SK-N-SH (cell line): ENCODE results near the gene RRP8. TPM values are rescaled to one million over a fixed set of nuclear protein-coding genes. Genes with fewer than 3 reads are reported as not detected.
A peak's percentile ranks its signal among the peaks of the same experiment; 100 is the strongest.

ENCODE experiments used
- CTCF ChIA-PET: fragments of 300-600, 350-600 bp; formaldehyde crosslinking; extraction: SDS; loops from one replicate; lab custom pipeline; 2021; lab: Yijun Ruan, JAX
- POLR2A ChIA-PET: fragments of 350-600 bp; sonication (Branson Sonifier 250); formaldehyde crosslinking; extraction: SDS; loops from one replicate; lab custom pipeline; 2020; ENCODE audit warnings: antibody characterized with exemption, inconsistent platforms; lab: Yijun Ruan, JAX
- DNase-seq: peaks from one replicate; pipeline ENCODE4 v3.0.0; 2012
- H2AFZ ChIP-seq: fragments of 200-600 bp; sonication (generic); 2 replicates; pipeline ENCODE4 v1.8.1; 2016; ENCODE audit warnings: antibody characterized with exemption, mild to moderate bottlenecking, low read depth
- H3F3A ChIP-seq: fragments of 200-600 bp; sonication (generic); replicated peaks from 2 replicates; pipeline ENCODE3; 2016; ENCODE audit warnings: antibody characterized with exemption, mild to moderate bottlenecking; ENCODE audit not compliant: insufficient read depth
- H3K27ac ChIP-seq, 2 experiments: fragments of 200-500 bp in 1 of 2; fragments of 200-600 bp in 1 of 2; sonication (Bioruptor generic) in 1 of 2; sonication (generic), shearing (Covaris generic) in 1 of 2; 2 replicates each; pipeline versions ENCODE4 v1.5.1 to v1.6.1; 2014 to 2016; ENCODE audit warnings: low read depth in 2 of 2, inconsistent platforms in 1 of 2, low read length in 1 of 2, mild to moderate bottlenecking in 1 of 2, mixed read lengths in 1 of 2
- H3K27me3 ChIP-seq: fragments of 200-600 bp; sonication (generic), shearing (Covaris generic); 2 replicates; pipeline ENCODE4 v1.6.1; 2016; ENCODE audit warnings: mixed run types; ENCODE audit not compliant: insufficient read depth
- H3K36me3 ChIP-seq, 2 experiments: fragments of 200-500 bp in 1 of 2; fragments of 200-600 bp in 1 of 2; sonication (Bioruptor generic) in 1 of 2; sonication (generic) in 1 of 2; replicated peaks in 1 of 2; 2 replicates each; pipeline versions ENCODE3 to v1.5.1; 2014 to 2016; ENCODE audit warnings: low read length in 1 of 2, mild to moderate bottlenecking in 1 of 2; ENCODE audit not compliant: insufficient read depth in 2 of 2, control insufficient read depth in 1 of 2
- H3K4me1 ChIP-seq, 2 experiments: fragments of 200-500 bp in 1 of 2; fragments of 200-600 bp in 1 of 2; sonication (Bioruptor generic) in 1 of 2; sonication (generic), shearing (Covaris generic) in 1 of 2; 2 replicates each; pipeline versions ENCODE4 v1.5.1 to v1.6.1; 2014 to 2016; ENCODE audit warnings: low read depth in 1 of 2, low read length in 1 of 2, mixed run types in 1 of 2; ENCODE audit not compliant: insufficient read depth in 2 of 2, control insufficient read depth in 1 of 2
- H3K4me2 ChIP-seq: fragments of 200-600 bp; sonication (generic), shearing (Covaris generic); 2 replicates; pipeline ENCODE4 v1.6.1; 2017; ENCODE audit warnings: mixed run types
- H3K4me3 ChIP-seq, 2 experiments: fragments of 200-500 bp in 1 of 2; fragments of 200-600 bp in 1 of 2; sonication (Bioruptor generic) in 1 of 2; sonication (generic), shearing (Covaris generic) in 1 of 2; 2 replicates each; pipeline versions ENCODE4 v1.5.1 to v1.8.1; 2014 to 2016; ENCODE audit warnings: low read depth in 2 of 2, inconsistent platforms in 1 of 2, low read length in 1 of 2, mild to moderate bottlenecking in 1 of 2, mixed read lengths in 1 of 2, moderate library complexity in 1 of 2
- H3K79me2 ChIP-seq: fragments of 200-600 bp; sonication (generic); 2 replicates; pipeline ENCODE4 v1.8.1; 2017; ENCODE audit warnings: mild to moderate bottlenecking; ENCODE audit not compliant: insufficient read depth
- H3K9ac ChIP-seq: fragments of 200-600 bp; sonication (generic); 2 replicates; pipeline ENCODE4 v1.6.1; 2017; ENCODE audit warnings: mixed run types
- H3K9me2 ChIP-seq: fragments of 200-600 bp; sonication (generic); 2 replicates; pipeline ENCODE4 v1.6.1; 2017; ENCODE audit warnings: mixed run types
- H3K9me3 ChIP-seq: fragments of 200-600 bp; sonication (generic); 2 replicates; pipeline ENCODE4 v1.6.1; 2017; ENCODE audit warnings: mixed run types, mild to moderate bottlenecking, moderate library complexity
- H4K20me1 ChIP-seq: fragments of 200-600 bp; sonication (generic); 2 replicates; pipeline ENCODE4 v1.6.1; 2017; ENCODE audit warnings: mild to moderate bottlenecking, mixed run types; ENCODE audit not compliant: insufficient read depth
- CTCF ChIP-seq: fragments of 200-600 bp; sonication (generic); IDR thresholded peaks from 2 replicates; pipeline ENCODE4 v1.6.1; 2017; ENCODE audit warnings: antibody characterized with exemption, mild to moderate bottlenecking, moderate library complexity
- GABPA ChIP-seq: IDR thresholded peaks from 2 replicates; pipeline ENCODE4 v1.4.0; 2012; ENCODE audit warnings: low read depth, mild to moderate bottlenecking
- GATA2 ChIP-seq: sonication (generic); formaldehyde crosslinking; IDR thresholded peaks from 2 replicates; pipeline ENCODE4 v1.5.0; 2020; ENCODE audit warnings: mild to moderate bottlenecking, missing genetic modification reagents
- MAX ChIP-seq: IDR thresholded peaks from 2 replicates; pipeline ENCODE4 v1.4.0; 2012; ENCODE audit warnings: low read depth
- MXI1 ChIP-seq: IDR thresholded peaks from 2 replicates; pipeline ENCODE4 v1.6.1; 2012; ENCODE audit warnings: mild to moderate bottlenecking, low read depth, low read length, improper control_type of control experiment
- NRF1 ChIP-seq: IDR thresholded peaks from 2 replicates; pipeline ENCODE4 v1.6.1; 2012; ENCODE audit warnings: low read depth, mild to moderate bottlenecking, low read length
- POLR2AphosphoS5 ChIP-seq: IDR thresholded peaks from 2 replicates; pipeline ENCODE4 v1.6.1; 2012; ENCODE audit warnings: low read depth, low read length
- REST ChIP-seq: IDR thresholded peaks from 2 replicates; pipeline ENCODE4 v1.6.1; 2012; ENCODE audit warnings: mild to moderate bottlenecking, low read depth, low read length, moderate library complexity
- SMC3 ChIP-seq: IDR thresholded peaks from 2 replicates; pipeline ENCODE4 v1.6.1; 2012; ENCODE audit warnings: low read depth, low read length, improper control_type of control experiment
- TAF1 ChIP-seq: IDR thresholded peaks from 2 replicates; pipeline ENCODE4 v1.6.1; 2012; ENCODE audit warnings: low read depth, mild to moderate bottlenecking, low read length, moderate library complexity, borderline replicate concordance
- TCF12 ChIP-seq: IDR thresholded peaks from 2 replicates; pipeline ENCODE4 v1.4.0; 2012
- USF1 ChIP-seq: IDR thresholded peaks from 2 replicates; pipeline ENCODE4 v1.4.0; 2012; ENCODE audit warnings: low read depth, borderline replicate concordance
- YY1 ChIP-seq: IDR thresholded peaks from 2 replicates; pipeline ENCODE4 v1.4.0; 2012; ENCODE audit warnings: low read depth, mild to moderate bottlenecking
- ZBTB33 ChIP-seq: IDR thresholded peaks from 2 replicates; pipeline ENCODE4 v1.4.0; 2012; ENCODE audit warnings: low read depth, borderline replicate concordance
- WGBS: methylation state at CpG from one replicate; pipeline ENCODE4 v1.1.6; 2017; ENCODE audit warnings: low lambda C conversion rate; 5-methylcytosine and 5-hydroxymethylcytosine counted together
- polyA plus RNA-seq, 3 experiments: library from polyadenylated mRNA; depleted of rRNA; stranded (reverse); fragments of >200 nt; gene quantifications; 2 replicates each; pipeline ENCODE4 v1.2.3, GENCODE V29; 2012

RRP8 gene
- polyA plus RNA-seq, 1 of the 3 experiments (the other 2 are of a cell fraction), result 7.8 TPM

GRCh38 chr11:6613496-6613895 lies 10.1 kb upstream of the RRP8 start:
- ChIA-PET POLR2A (interaction anchor here (2.6 kb wide), 1 partner anchor 70 kb away, joined by 10 read pairs; the partner anchor contains the start of gene MRPL17), CTCF (interaction anchor here (0.7 to 2.9 kb wide), 18 partner anchors 8 to 234 kb away, joined by 3 to 15 read pairs (median 5); partner anchors contain the start of genes ILK and RRP8)
- Histone ChIP-seq H3K9me2 (no peaks in the 10 kb centered on the region), H3K4me1 (peaks cover 7 to 30% of the 10 kb centered on the region in 2 experiments; a peak in 3 of 4 replicates), H3K9ac (no peak overlapping the region), H3K9me3 (no peaks in the 10 kb centered on the region), H3F3A (peaks cover 34% of the 10 kb centered on the region), H2AFZ (no peak overlapping the region), H3K4me3 (no peak overlapping the region), H3K79me2 (peaks cover 41% of the 10 kb centered on the region), H3K4me2 (no peak overlapping the region), H3K27ac (peak overlapping the region; percentile 94 to 99; a peak in 3 of 4 replicates), H3K36me3 (peaks cover 19 to 52% of the 10 kb centered on the region in 2 experiments), H3K27me3 (no peaks in the 10 kb centered on the region), H4K20me1 (no peaks in the 10 kb centered on the region)
- TF ChIP-seq POLR2AphosphoS5 (no peak), GATA2 (no peak), YY1 (no peak), REST (no peak), TAF1 (no peak), USF1 (no peak)
- no peak for DNase-seq
- 98% methylated on average over 3 of the region's 3 CpGs for WGBS

- CTCF ChIA-PET, result interaction anchor here (0.6 to 2.9 kb wide), 25 partner anchors 9 to 233 kb away, joined by 3 to 18 read pairs (median 5); partner anchors contain the start of genes ILK, MRPL17 and RRP8
- Histone ChIP-seq H3K4me2 (peak within 1 kb of the TSS; percentile 93), H4K20me1 (no peaks in the 10 kb centered on the region; the same call in 1 of the 2 replicates), H3K4me3 (peak within 1 kb of the TSS; percentile 65 to 93), H3K9ac (peak within 1 kb of the TSS; percentile 87), H3K27me3 (no peaks in the 10 kb centered on the region), H3K36me3 (peaks cover 29 to 62% of the 10 kb centered on the region in 2 experiments), H2AFZ (peak within 1 kb of the TSS; percentile 78; the same call in 1 of the 2 replicates), H3K27ac (peak within 1 kb of the TSS; percentile 94 to 99), H3F3A (peaks cover 41% of the 10 kb centered on the region), H3K9me2 (no peaks in the 10 kb centered on the region), H3K79me2 (peaks cover 43% of the 10 kb centered on the region), H3K9me3 (no peaks in the 10 kb centered on the region), H3K4me1 (peaks cover 10 to 32% of the 10 kb centered on the region in 2 experiments)
- 3% methylated on average over 29 of the region's 51 CpGs for WGBS
- POLR2A ChIA-PET, result interaction anchor here (0.6 to 2.6 kb wide), 10 partner anchors 8 to 193 kb away, joined by 3 to 16 read pairs (median 4); partner anchors contain the start of genes APBB1, ARFIP2, MRPL17 and TIMM10B
- DNase-seq, result peak; percentile 95
- TF ChIP-seq ZBTB33 (peak; percentile 9; the same call in 1 of the 2 replicates), GABPA (peak; percentile 79), NRF1 (no peak), YY1 (peak; percentile 65; the same call in 1 of the 2 replicates), MXI1 (peak; percentile 82), SMC3 (peak; percentile 15; the same call in 1 of the 2 replicates), TCF12 (peak; percentile 42; the same call in 1 of the 2 replicates), MAX (peak; percentile 89), CTCF (peak; percentile 62)
Observed at GRCh38 chr11:6612213-6613041, 9.0 kb upstream of the RRP8 start, which contains the start of gene TAF10. TAF10 (minus strand) TSS chr11:6612216; CDS start chr11:6612189, 27 bp downstream.
